Stimulated activated effector memory CD8-positive, alpha-beta T cell treated with anti-CD3 and anti-CD28 coated beads, Interleukin-12 subunit alpha, Interleukin-12 subunit beta, amount 100 ng/mL, for 72 hours (primary cell): ENCODE results near the gene ALS2CL.

ENCODE experiments used
- ATAC-seq: fragments of 150-1000 bp; cut with Tn5 transposase; 2 replicates; pipeline ENCODE4 v1.10.0; 2021
- DNase-seq, 2 donors: peaks; one replicate each; pipeline ENCODE4 v3.0.0; 2021 to 2022; ENCODE audit warnings: low spot score in 2 of 2
- H3K27ac Mint-ChIP-seq: one replicate; pipeline ENCODE4 v1.8.0; 2022; ENCODE audit warnings: mild to moderate bottlenecking, mixed read lengths
- H3K36me3 Mint-ChIP-seq: one replicate; pipeline ENCODE4 v1.8.0; 2022; ENCODE audit warnings: mild to moderate bottlenecking, mixed read lengths
- H3K4me1 Mint-ChIP-seq: one replicate; pipeline ENCODE4 v1.8.0; 2022; ENCODE audit warnings: mixed read lengths
- H3K4me3 Mint-ChIP-seq: one replicate; pipeline ENCODE4 v1.8.0; 2022; ENCODE audit warnings: mild to moderate bottlenecking, mixed read lengths
- H3K9me3 Mint-ChIP-seq: one replicate; pipeline ENCODE4 v1.8.0; 2022; ENCODE audit warnings: mixed read lengths

The ALS2CL gene

DNA sequence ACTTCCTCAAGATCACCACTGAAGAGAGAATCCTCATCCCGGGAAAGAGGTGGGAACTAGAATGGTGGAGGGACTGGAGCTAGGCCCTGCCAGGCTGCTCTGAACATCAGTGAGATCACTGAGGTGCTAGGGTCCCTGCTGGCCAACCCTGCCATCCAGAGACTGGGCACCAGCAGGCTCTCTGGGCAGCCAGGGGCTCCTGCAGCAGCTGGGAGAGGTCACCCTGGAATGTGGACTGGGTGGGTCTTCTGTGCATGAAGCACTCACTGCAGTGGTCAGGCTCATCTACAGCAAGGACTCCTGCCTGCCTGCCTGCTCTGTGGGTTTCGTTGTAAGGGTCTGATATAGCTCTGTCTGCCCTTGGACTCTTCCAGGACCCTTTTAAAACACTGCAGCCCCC lies 24.9 kb downstream of the ALS2CL start:
- H3K27ac Mint-ChIP-seq: no peak overlapping the region
- H3K9me3 Mint-ChIP-seq: no peaks in the 10 kb centered on the region
- no peaks in the 10 kb centered on the region for H3K36me3 Mint-ChIP-seq
- no peak for DNase-seq
- H3K4me1 Mint-ChIP-seq: no peaks in the 10 kb centered on the region
- H3K4me3 Mint-ChIP-seq: no peak overlapping the region
- no peak for ATAC-seq

DNA sequence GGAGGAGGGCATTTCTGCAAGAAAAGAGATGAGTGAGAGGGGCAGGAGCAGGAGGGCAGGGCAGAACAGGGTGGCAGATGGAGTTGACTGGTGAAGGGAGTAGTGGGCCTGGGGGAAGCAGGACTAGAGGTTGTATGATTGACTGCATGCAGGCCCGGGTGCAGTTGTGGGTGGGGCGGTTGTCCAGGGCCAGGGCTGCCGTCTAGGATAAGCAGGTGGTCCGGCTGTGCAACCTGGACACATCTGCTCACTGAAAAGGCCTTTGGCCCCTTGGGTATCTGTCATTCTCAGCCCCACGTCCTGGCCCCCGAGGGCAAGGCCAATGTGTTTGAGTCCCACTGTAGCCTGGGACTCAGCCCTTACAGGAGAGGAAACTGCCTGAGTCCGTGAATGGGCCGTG lies 25.4 kb downstream of the ALS2CL start:
- Mint-ChIP-seq H3K4me1 (no peaks in the 10 kb centered on the region), H3K4me3 (no peak overlapping the region), H3K9me3 (no peaks in the 10 kb centered on the region), H3K36me3 (no peaks in the 10 kb centered on the region), H3K27ac (no peak overlapping the region)
- ATAC-seq: no peak
- no peak for DNase-seq

DNA sequence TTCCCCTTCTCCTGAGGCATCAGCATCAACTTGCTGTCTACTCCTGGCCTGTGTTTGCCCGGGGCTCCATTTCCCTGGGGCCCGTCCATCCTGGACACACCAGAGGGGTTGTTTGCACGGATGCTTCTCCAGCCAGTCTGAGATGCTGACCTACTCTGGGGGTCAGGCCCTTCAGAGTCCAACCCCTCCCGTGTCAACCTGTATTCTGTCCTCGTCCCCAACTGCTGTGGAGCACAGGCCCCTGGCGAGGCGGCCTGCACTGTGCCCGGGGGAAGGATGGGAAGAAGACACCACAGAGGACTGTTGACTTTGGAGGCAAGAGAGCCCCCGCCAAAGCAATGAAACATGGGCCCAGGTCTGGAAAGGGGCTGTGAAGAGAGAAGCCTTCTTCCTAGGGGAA lies 25.8 kb downstream of the ALS2CL start:
- no peaks in the 10 kb centered on the region for H3K9me3 Mint-ChIP-seq
- H3K4me3 Mint-ChIP-seq: no peak overlapping the region
- DNase-seq (no peak), ATAC-seq (no peak)
- H3K27ac Mint-ChIP-seq: no peak overlapping the region
- no peaks in the 10 kb centered on the region for H3K4me1 Mint-ChIP-seq
- H3K36me3 Mint-ChIP-seq: no peaks in the 10 kb centered on the region

- Mint-ChIP-seq H3K36me3 (no peaks in the 10 kb centered on the region), H3K4me1 (no peaks in the 10 kb centered on the region), H3K4me3 (no peak overlapping the region), H3K9me3 (no peaks in the 10 kb centered on the region), H3K27ac (no peak overlapping the region)
- ATAC-seq (peak; percentile 5), DNase-seq (no peak)
Measured at GRCh38 chr3:46667061-46667621, 26.3 kb downstream of the ALS2CL start.

DNA sequence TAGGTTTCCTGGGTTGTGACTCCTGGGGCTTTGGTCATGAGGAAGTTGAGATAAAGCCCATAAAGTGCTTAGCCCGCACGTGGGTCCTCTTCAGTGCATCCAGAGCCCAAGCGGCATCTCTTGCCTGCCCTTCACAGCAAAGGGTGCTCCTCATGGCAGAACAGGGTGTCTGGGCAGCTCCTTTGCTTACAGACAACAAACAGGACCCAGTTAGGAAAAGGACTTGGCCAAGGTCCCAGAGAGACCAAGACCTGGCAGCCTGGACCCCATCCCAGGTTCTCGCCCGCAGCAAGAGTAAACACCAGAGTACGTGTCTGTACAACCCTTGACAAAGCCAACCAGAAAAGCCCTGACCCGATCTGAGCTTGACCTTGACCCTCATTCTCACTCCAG lies 27.0 kb downstream of the ALS2CL start:
- DNase-seq (no peak), ATAC-seq (no peak)
- Mint-ChIP-seq H3K4me1 (no peaks in the 10 kb centered on the region), H3K9me3 (no peaks in the 10 kb centered on the region), H3K36me3 (no peaks in the 10 kb centered on the region), H3K4me3 (no peak overlapping the region), H3K27ac (no peak overlapping the region)

DNA sequence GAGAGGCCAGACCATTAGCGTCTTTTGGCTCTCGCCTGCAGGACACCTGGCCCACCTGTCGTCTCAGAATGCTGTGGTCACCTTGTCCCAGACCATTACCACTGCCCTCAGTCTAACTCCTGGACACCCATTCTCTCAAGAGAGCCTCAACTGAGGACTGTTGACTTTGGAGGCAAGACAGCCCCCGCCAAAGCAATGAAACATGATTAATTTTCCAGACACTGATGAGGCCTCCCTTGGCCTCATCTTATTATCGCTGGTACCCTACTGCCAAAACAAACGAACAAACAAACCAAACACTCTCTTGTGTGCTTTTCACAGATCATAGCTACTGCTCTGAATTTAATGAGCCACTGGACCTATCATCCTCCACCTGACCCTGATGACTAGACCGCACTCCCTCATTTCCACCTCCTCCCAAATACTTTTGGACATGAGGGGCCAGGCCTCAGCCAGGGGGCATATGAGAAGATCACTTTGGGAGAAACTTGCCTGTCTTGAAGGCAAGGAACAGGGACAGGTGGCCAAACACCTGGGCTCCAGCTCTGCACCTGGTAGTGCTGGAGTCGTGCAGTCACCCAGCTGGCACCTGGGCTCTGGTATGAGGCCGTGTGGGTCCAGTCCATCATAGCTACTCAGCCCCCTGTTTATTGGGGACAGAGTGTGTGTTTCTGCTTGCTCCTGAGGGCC lies 27.6 kb downstream of the ALS2CL start:
- ATAC-seq (no peak), DNase-seq (no peak)
- no peaks in the 10 kb centered on the region for H3K36me3 Mint-ChIP-seq
- H3K9me3 Mint-ChIP-seq: no peaks in the 10 kb centered on the region
- H3K27ac Mint-ChIP-seq: no peak overlapping the region
- no peaks in the 10 kb centered on the region for H3K4me1 Mint-ChIP-seq
- no peak overlapping the region for H3K4me3 Mint-ChIP-seq

DNA sequence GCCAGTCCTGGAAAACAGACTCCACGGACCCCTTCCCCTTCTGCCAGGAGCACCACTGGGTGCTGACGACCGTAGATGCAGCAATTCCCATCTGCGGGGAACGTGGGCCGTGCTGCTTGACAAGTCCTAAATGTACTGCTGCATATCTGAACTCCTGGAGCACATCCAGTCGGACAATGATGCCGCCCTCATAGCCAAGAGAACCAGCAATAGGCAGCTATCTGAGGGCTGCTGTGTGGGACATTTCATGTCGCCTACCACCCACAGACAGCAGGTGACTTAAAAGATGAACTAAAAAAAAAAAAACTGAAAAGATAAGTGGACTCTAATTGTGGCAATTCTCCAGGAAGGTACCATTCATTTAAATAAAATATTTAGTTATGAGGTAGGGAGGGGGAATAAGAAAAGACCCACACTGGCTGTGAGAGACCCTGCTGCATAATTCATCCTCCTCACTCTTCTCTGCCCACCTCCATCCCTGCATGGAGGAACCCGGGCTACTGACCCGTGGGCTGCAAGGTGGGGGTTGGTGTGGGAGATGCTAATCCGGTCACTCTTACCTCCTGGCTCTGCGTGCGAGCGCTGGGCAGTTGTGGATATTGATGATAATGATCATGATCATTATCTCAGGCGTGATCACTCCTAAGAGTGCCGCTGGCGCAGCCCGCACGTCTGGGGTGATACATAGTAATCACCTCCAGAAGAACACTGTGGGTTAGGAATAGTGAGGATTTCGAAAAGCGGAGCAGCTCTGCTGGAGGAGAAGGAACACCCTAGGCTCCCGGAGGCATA lies 28.3 kb downstream of the ALS2CL start:
- Mint-ChIP-seq H3K9me3 (no peaks in the 10 kb centered on the region), H3K27ac (no peak overlapping the region), H3K4me3 (no peak overlapping the region), H3K36me3 (no peaks in the 10 kb centered on the region), H3K4me1 (no peaks in the 10 kb centered on the region)
- no peak for ATAC-seq
- no peak for DNase-seq

GRCh38 chr3:46664188-46664970 lies 29.1 kb downstream of the ALS2CL start:
- no peak overlapping the region for H3K27ac Mint-ChIP-seq
- ATAC-seq: no peak
- no peaks in the 10 kb centered on the region for H3K36me3 Mint-ChIP-seq

GRCh38 chr3:46663591-46664135 lies 29.8 kb downstream of the ALS2CL start:
- Mint-ChIP-seq H3K4me1 (no peaks in the 10 kb centered on the region), H3K4me3 (no peak overlapping the region), H3K9me3 (no peaks in the 10 kb centered on the region), H3K36me3 (no peaks in the 10 kb centered on the region), H3K27ac (no peak overlapping the region)
- no peak for ATAC-seq
- no peak for DNase-seq

More at GRCh38 chr3:46664188-46664970, 29.1 kb downstream of the ALS2CL start:
- Mint-ChIP-seq H3K9me3 (no peaks in the 10 kb centered on the region), H3K4me1 (no peaks in the 10 kb centered on the region), H3K4me3 (no peak overlapping the region)
- no peak for DNase-seq

GRCh38 chr3:46662771-46663551 lies 30.5 kb downstream of the ALS2CL start:
- DNase-seq: no peak
- Mint-ChIP-seq H3K4me1 (no peaks in the 10 kb centered on the region), H3K27ac (no peak overlapping the region), H3K9me3 (no peaks in the 10 kb centered on the region), H3K4me3 (no peak overlapping the region), H3K36me3 (no peaks in the 10 kb centered on the region)
- no peak for ATAC-seq

DNA sequence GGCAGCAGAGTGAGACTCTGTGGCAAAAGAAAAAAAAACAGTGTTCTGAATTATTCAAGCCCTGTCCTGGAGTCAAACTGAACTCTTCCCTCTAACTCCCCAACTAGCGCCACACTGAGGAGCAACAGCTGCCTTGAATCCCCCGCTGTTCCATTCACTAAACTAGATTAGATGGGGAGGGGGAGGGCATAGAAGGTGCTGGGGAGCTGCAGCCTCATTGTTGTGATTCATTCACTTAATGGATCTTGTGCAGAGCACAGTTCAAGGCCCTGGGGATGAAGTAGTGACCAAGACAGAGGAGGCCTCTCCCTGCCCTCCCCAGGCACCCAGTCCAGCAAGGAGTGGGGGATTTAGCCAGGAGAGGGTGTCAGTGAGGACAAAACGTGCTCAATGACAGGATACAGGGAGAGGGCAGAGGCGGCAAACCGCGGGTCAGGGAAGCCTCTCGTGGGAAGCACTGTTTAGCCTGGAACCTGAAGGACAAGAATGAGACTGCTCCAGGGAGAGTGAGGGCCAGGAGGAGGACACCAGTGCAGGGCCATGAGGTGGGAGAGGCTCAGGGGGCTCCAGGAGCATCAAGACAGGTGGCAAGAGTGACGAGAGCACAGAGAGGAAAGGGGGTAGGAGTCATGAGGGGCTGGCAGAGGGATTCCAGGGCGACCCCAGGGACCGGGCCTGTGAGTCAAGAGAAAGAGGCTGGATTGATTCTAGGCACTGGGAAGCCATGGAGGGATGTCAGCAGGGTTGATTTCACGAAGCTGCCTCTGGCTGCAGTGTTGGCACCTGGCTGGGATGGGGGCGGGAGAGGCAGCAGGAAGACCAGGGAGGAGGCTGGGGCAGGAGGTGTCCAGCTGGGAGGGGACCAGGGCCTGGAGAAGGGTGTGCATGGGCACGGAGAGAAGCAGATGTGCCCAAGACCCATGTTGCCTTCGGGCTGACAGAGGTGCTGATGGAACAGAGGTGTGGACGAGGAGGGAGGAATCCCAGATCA lies 31.4 kb downstream of the ALS2CL start:
- Mint-ChIP-seq H3K36me3 (no peaks in the 10 kb centered on the region), H3K4me3 (no peak overlapping the region), H3K9me3 (no peaks in the 10 kb centered on the region), H3K27ac (no peak overlapping the region), H3K4me1 (no peaks in the 10 kb centered on the region)
- no peak for DNase-seq
- no peak for ATAC-seq

DNA sequence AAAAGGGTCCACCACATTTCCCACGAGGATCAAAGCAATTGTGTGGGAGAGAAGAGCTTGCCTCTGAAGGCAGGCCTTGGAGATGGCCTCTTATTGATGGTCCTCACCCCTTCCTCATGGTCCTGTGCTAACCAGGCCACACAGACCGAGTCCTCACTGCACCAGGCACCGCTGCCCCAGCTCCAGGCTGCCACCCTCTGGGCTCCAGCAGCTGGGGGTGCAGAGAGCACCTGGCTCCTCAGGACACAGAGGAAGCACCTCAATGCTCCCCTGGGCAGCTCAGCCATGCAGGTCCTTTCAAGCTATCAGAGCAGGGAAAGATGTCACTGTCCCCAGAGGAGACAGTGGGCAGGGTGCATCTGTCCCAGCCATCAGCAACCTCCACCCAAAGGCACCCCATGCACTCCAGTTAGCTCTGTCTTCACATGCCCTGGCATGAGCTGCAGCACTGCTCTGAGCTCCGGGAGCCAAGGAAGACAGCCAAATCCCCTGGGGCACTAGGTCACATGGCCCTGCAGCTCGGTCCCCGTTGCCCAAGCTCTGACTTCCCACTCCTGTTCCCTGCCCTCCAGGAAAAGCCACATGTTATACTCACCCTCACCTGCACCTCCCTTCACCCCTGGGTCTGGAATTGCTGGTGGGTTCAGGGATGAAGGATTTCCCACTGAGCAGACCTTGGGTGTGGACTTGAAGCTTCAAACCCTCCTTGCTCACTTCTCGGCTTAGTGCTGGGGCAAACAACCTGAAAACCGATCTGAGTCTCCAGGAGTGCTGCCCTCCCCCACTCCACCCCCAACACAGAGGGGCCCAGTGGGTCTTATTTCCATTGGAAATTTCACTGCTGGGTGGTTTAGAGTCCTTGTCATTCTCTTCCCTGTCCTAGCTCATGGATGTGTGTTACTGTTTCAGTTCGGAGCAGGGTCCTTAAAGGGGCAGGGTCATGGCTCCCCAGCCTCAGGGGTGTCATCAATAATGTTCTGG lies 32.6 kb downstream of the ALS2CL start:
- DNase-seq (no peak), ATAC-seq (no peak)
- H3K36me3 Mint-ChIP-seq: no peaks in the 10 kb centered on the region
- no peaks in the 10 kb centered on the region for H3K4me1 Mint-ChIP-seq
- no peak overlapping the region for H3K27ac Mint-ChIP-seq
- no peaks in the 10 kb centered on the region for H3K9me3 Mint-ChIP-seq
- H3K4me3 Mint-ChIP-seq: no peak overlapping the region

- no peak overlapping the region for H3K27ac Mint-ChIP-seq
Measured at GRCh38 chr3:46660003-46660402, 33.5 kb downstream of the ALS2CL start.

More at GRCh38 chr3:46660003-46660402, 33.5 kb downstream of the ALS2CL start:
- ATAC-seq (no peak), DNase-seq (no peak)
- no peak overlapping the region for H3K4me3 Mint-ChIP-seq
- no peaks in the 10 kb centered on the region for H3K36me3 Mint-ChIP-seq
- no peaks in the 10 kb centered on the region for H3K9me3 Mint-ChIP-seq
- H3K4me1 Mint-ChIP-seq: no peaks in the 10 kb centered on the region
